ENCODE results near the gene SETDB2. TPM values are rescaled to one million over a fixed set of nuclear protein-coding genes. Genes with fewer than 3 reads are reported as not detected.
A peak's percentile ranks its signal among the peaks of the same experiment; 100 is the strongest.

The SETDB2 gene
- total and polyA plus RNA-seq, 10 of the 15 experiments (the other 5 are each of a cell fraction or from before 2014, with no cell fraction given): 1.2 to 10.0 (median 7.4) TPM

- TF ChIP-seq REST (IDR thresholded peaks at IDR 0.05; ENCODE audit: low read depth, low read length): no peak
- TF ChIP-seq ZBTB4 (CRISPR knock-in tag; IDR thresholded peaks at IDR 0.05): no peak
- TF ChIP-seq CUX1 (IDR thresholded peaks at IDR 0.05; ENCODE audit: insufficient replicate concordance, low read depth, low read length): no peak
- peak; percentile 20 to 59; a peak in 2 of 4 replicates for TF ChIP-seq BHLHE40 (IDR thresholded peaks at IDR 0.05; ENCODE audit: borderline replicate concordance in 1 of 2, low read depth in 2 of 2, low read length in 1 of 2)
- TF ChIP-seq BACH1 (IDR thresholded peaks at IDR 0.05; ENCODE audit: borderline replicate concordance): peak; percentile 69
- TF ChIP-seq BMI1 (IDR thresholded peaks at IDR 0.05; ENCODE audit: borderline replicate concordance): no peak
- peak; percentile 85 for TF ChIP-seq SP1 (IDR thresholded peaks at IDR 0.05; ENCODE audit: low read depth, low read length)
- peak; percentile 55; the same call in 1 of the 2 replicates for TF ChIP-seq IRF5 (IDR thresholded peaks at IDR 0.05; ENCODE audit: borderline replicate concordance)
- no peak for TF ChIP-seq NFXL1 (IDR thresholded peaks at IDR 0.05; ENCODE audit: borderline replicate concordance)
- TF ChIP-seq IKZF1 (conservative IDR thresholded peaks at IDR 0.05): peak; percentile 82
- peak; percentile 55 for TF ChIP-seq MTA2 (IDR thresholded peaks at IDR 0.05; ENCODE audit: low read depth)
- TF ChIP-seq ZZZ3 (IDR thresholded peaks at IDR 0.05; ENCODE audit: control insufficient read depth, insufficient read length, low read depth): no peak
- TF ChIP-seq GABPA (IDR thresholded peaks at IDR 0.05; ENCODE audit: low read depth): peak; percentile 81
- TF ChIP-seq CEBPB (IDR thresholded peaks at IDR 0.05; ENCODE audit: borderline replicate concordance in 1 of 2, low read depth in 2 of 2, low read length in 2 of 2): no peak
Measured at GRCh38 chr13:49443704-49444523, at the start of gene SETDB2, which contains the start of gene CAB39L (continued).

All from GM12878 (cell line).